HepG2 (cell line): ENCODE measurements around the gene C16orf54. TPM values are rescaled to one million over a fixed set of nuclear protein-coding genes. Genes with fewer than 3 reads are reported as not detected.

Experiments
- CREM ChIP-seq, 2 experiments: sonication (generic) in 1 of 2; formaldehyde crosslinking in 1 of 2; IDR thresholded peaks; 2 replicates each; pipeline versions ENCODE4 v1.4.0 to v1.6.1; 2016 to 2020; ENCODE audit warnings: antibody characterized with exemption in 1 of 2, mild to moderate bottlenecking in 1 of 2, missing genetic modification reagents in 1 of 2
- FOXJ3 ChIP-seq: sonication (generic); formaldehyde crosslinking; IDR thresholded peaks from 2 replicates; pipeline ENCODE4 v1.4.0; 2020; ENCODE audit warnings: missing genetic modification reagents, mild to moderate bottlenecking, borderline replicate concordance
- JUN ChIP-seq: sonication (generic); formaldehyde crosslinking; IDR thresholded peaks from 2 replicates; pipeline ENCODE4 v1.4.0; 2020; ENCODE audit warnings: mild to moderate bottlenecking, missing genetic modification reagents
- NFKB2 ChIP-seq: sonication (generic); formaldehyde crosslinking; IDR thresholded peaks from 2 replicates; pipeline ENCODE4 v1.4.0; 2020; ENCODE audit warnings: missing genetic modification reagents, borderline replicate concordance
- RARG ChIP-seq: sonication (generic); formaldehyde crosslinking; IDR thresholded peaks from 2 replicates; pipeline ENCODE4 v1.4.0; 2020; ENCODE audit warnings: low read depth, mild to moderate bottlenecking, missing genetic modification reagents
- SIX1 ChIP-seq: sonication (generic); formaldehyde crosslinking; IDR thresholded peaks from 2 replicates; pipeline ENCODE4 v1.4.0; 2020; ENCODE audit warnings: missing genetic modification reagents, borderline replicate concordance
- ZBTB25 ChIP-seq: IDR thresholded peaks from 2 replicates; pipeline ENCODE4 v1.6.1; 2018; ENCODE audit warnings: missing genetic modification reagents
- ZNF557 ChIP-seq: sonication (generic); formaldehyde crosslinking; IDR thresholded peaks from 2 replicates; pipeline ENCODE4 v1.4.0; 2020; ENCODE audit warnings: missing genetic modification reagents
- polyA plus RNA-seq, 8 experiments: library from polyadenylated mRNA; depleted of rRNA in 3 of 8; stranded (reverse) in 7 of 8; unstranded in 1 of 8; fragments of >200 nt; fragmentation: Illumina TruSeq in 4 of 8; extraction: Trizol in 4 of 8; gene quantifications; 2 replicates each; pipeline versions ENCODE4 v1.2.1 to v1.2.3, GENCODE V29; 2011 to 2016; ENCODE audit warnings: low read depth in 4 of 8, missing spikeins in 1 of 8, mixed read lengths in 1 of 8; ENCODE audit not compliant: insufficient read depth in 1 of 8
- total RNA-seq, 5 experiments: library from RNA; depleted of rRNA; stranded (reverse); fragments of >200 nt; fragmentation: Illumina TruSeq; extraction: Trizol; gene quantifications; 2 replicates each; pipeline ENCODE4 v1.2.3, GENCODE V29; 2016; ENCODE audit warnings: low read depth in 1 of 5
- TF ChIP-seq, protein P1 (sequence below): sonication (generic); formaldehyde crosslinking; IDR thresholded peaks from 2 replicates; pipeline ENCODE4 v1.4.0; 2020; ENCODE audit warnings: missing genetic modification reagents, mild to moderate bottlenecking, borderline replicate concordance
- TF ChIP-seq, protein P2 (sequence below): sonication (generic); formaldehyde crosslinking; IDR thresholded peaks from 2 replicates; pipeline ENCODE4 v1.5.0; 2020; ENCODE audit warnings: missing genetic modification reagents

The C16orf54 gene
- total and polyA plus RNA-seq, 2 of the 13 experiments (the other 11 are each of a cell fraction or from before 2014, with no cell fraction given) = not detected

DNA sequence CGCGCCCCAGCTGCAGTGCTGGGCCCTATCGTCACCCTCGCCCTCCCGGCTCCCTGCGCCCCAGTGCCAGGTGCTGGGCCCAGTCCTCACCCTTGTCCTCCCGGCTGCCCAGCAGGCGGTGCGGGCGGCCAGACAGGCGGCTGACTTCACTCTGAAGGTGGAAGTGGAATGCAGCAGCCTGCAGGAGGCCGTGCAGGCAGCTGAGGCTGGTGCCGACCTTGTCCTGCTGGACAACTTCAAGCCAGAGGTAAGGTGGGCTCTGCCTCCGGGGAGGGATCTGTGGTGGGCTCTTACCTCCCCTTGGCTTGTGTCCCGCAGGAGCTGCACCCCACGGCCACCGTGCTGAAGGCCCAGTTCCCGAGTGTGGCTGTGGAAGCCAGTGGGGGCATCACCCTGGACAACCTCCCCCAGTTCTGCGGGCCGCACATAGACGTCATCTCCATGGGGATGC lies 48.9 kb downstream of the C16orf54 start (continued):
- no peak for TF ChIP-seq ZNF557 (CRISPR knock-in tag)
- TF ChIP-seq RARG (CRISPR knock-in tag) = no peak
- TF ChIP-seq CREM (IDR thresholded peaks at IDR 0.05) = no peak
- TF ChIP-seq CREM (CRISPR knock-in tag; IDR thresholded peaks at IDR 0.05) = peak; percentile 34; the same call in 1 of the 2 replicates
- TF ChIP-seq, protein P1, sequence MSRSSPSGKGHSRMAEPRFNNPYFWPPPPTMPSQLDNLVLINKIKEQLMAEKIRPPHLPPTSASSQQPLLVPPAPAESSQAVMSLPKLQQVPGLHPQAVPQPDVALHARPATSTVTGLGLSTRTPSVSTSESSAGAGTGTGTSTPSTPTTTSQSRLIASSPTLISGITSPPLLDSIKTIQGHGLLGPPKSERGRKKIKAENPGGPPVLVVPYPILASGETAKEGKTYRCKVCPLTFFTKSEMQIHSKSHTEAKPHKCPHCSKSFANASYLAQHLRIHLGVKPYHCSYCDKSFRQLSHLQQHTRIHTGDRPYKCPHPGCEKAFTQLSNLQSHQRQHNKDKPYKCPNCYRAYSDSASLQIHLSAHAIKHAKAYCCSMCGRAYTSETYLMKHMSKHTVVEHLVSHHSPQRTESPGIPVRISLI (CRISPR knock-in tag) = no peak
- TF ChIP-seq JUN (CRISPR knock-in tag) = no peak
- TF ChIP-seq FOXJ3 (CRISPR knock-in tag) = no peak
- TF ChIP-seq SIX1 (CRISPR knock-in tag) = no peak
- TF ChIP-seq, protein P2, sequence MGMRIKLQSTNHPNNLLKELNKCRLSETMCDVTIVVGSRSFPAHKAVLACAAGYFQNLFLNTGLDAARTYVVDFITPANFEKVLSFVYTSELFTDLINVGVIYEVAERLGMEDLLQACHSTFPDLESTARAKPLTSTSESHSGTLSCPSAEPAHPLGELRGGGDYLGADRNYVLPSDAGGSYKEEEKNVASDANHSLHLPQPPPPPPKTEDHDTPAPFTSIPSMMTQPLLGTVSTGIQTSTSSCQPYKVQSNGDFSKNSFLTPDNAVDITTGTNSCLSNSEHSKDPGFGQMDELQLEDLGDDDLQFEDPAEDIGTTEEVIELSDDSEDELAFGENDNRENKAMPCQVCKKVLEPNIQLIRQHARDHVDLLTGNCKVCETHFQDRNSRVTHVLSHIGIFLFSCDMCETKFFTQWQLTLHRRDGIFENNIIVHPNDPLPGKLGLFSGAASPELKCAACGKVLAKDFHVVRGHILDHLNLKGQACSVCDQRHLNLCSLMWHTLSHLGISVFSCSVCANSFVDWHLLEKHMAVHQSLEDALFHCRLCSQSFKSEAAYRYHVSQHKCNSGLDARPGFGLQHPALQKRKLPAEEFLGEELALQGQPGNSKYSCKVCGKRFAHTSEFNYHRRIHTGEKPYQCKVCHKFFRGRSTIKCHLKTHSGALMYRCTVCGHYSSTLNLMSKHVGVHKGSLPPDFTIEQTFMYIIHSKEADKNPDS = no peak
- 0 out of 2 replicates have a peak, but pooled peaks have one; percentile 15 for TF ChIP-seq NFKB2
- no peak for TF ChIP-seq ZBTB25
